G401 (cell line): Measurements from ENCODE around the gene HECTD2. TPM values are rescaled to one million over a fixed set of nuclear protein-coding genes. Genes with fewer than 3 reads are reported as not detected.
"Not testable (repeated sequence)": the region's sequence is repeated elsewhere in the genome, so short reads cannot be mapped to it uniquely, and the experiment has no call there.

Experiments
- DNase-seq: peaks from one replicate; pipeline ENCODE4 v3.0.0-alpha.2; 2015; ENCODE audit warnings: low spot score
- in situ Hi-C: cut with HindIII; loops from 2 replicates; pipeline ENCODE4 v1.10.0; 2016; ENCODE audit warnings: low sequenced_read_pairs, mixed read lengths
- total RNA-seq: library from RNA; depleted of rRNA; stranded (reverse); fragments of >200 nt; shearing (Covaris generic); gene quantifications from 2 replicates; pipeline ENCODE4 v1.2.3, GENCODE V29; 2014

HECTD2 gene
- total RNA-seq, 1 experiment from 2014 or later = 14.0 TPM

DNA sequence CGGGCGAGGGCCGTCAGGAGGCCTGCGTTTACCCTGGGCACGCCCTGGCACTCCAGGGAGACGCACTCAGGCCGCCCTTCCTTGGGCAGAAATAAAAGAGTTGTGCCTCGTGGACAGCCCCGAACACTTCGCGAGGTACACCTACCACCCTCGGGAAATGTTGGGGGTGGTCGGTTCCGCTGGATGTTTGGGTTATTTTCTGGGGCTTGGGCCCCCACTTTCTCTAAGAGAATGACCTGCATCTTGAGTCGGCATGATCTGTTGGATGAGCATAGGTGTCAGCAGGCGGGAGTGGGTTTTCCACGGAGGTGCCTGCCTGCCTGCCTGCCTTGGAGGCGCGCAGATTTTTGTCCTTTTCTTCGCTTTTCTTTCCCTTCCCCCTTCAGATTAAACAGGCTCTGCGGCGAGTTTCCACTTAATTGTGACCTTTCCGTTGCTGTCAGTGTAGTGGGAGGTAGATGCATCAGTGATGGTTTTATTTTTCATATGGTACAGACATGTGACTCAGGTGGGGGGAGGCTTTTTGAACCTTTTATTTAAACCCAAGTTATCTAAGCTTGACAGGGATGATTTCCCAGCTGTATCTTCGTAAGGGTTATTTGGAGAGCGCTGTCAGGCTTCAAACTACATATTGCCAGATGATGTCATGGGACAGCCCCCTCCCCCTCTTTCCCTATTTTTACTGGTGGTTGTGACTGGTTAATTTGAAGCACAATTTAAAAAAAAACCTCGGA, 661 bp downstream of the HECTD2 start:
- in situ Hi-C loops = no loop called here
- peak; percentile 56 for DNase-seq

DNA sequence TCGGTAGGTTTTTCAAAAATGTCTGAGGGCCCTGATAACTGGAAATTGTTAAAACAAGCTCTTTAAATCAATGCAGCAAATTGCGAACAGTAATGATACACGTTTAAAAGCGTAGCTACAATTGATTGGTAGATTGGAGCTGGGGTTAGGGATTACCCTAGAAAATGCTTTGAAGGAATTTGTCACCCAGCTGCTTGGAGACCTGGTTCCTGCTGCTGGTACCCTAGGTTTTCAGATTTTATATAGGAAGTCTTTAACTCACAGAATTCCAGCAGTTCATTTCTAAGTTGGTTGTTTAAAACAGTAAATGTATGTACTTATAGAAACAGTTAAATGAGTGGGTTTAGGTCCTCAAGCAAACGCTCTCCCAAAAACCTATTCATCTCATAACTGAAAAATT, 1.5 kb downstream of the HECTD2 start:
- DNase-seq = peak; percentile 32
- in situ Hi-C loops = no loop called here

DNA sequence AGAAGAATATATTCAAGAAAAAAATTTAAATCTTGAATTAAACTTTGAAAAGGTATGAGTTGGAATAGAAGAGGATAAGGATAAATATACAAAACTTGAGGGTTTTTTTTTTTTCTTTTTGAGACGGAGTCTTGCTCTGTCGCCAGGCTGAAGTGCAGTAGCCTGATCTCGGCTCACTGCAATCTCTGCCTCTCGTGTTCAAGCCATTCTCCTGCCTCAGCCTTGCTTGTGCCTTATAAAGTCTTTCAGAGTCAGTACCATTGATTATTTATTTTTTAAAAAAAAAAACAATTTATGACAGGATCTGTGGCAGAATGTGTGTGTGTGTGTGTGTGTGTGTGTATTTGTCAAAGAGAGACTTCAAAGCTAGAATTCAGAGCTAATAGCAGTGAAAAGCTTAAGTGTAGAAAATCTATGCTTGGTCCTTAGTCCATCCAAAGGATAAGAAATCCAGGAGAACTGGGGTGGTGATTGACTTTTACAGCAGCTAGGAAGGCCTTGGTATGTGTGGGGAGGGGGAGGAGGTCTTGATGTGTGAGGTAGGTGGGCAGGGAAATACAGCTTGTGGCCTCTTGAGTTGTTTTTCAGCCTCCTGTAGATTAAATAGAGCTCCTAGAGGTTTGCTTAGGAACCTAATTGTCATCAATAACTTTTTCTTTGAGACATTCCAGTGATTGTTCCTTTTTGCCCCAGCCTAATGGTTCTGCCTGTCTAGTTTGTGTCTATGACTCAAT, 2.4 kb downstream of the HECTD2 start:
- DNase-seq = no peak
- in situ Hi-C loops = no loop called here

DNA sequence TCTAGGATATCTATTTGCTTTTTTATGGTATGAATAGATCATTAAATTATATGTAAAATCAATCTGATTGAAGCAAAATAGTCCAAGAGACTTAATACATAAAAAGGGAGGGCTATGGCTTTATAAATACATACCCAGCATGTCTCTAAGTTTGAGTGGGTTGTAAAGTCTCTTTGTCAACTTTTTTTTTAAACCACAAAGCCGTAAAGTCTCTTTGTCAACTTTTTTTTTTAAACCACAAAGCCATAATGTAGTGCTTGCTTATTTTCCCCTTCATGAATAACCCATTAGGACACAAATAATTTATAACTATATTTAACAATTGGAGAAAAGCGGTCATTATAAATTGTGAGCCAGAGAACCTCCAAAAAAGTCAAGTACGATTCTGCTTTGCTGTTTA, 5.7 kb downstream of the HECTD2 start:
- in situ Hi-C loops = no loop called here

DNA sequence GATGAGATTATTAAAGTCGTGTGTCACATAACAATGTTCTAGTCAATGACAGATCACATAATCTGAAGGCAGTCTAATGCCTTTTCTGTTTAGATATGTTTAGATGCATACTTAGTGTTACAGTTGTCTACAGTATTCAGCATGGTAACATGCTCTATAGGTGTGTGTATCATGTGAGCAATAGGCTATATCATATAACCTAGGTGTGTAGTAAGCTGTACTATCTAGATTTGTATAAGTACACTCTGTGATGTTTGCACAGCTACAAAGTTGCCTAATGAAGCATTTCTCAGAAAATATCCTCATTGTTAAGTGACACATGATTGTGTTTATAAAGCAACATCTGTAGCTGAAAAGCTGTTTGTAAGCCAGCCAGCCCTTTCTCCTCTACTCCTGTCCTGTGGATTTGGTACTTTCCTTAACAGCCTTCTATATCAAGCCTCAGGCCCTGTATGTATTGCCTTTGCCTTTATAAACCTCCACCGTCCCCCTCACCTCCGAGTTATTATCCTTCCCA, 6.3 kb downstream of the HECTD2 start:
- no peak for DNase-seq
- in situ Hi-C loops = no loop called here

More for the DNA sequence above, 5.7 kb downstream of the HECTD2 start:
- no peak for DNase-seq

DNA sequence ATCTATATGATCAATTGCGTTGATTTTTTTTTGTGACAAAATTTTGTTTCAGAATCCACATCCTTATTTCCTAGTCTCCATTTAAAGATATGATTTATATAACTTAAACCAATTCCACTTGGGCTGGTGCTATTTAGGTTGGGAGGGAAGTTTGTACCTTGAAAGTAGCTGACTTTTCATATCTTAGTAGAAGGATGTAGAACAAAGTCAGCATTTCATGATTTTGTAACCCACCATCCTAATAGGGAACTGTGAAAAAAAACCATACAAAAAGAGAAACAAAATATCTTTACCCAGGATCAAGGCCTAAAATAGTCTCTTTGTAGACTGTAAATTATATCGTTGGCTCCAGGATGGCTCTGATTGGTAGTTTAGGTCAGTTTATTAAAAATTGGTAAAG, 8.3 kb downstream of the HECTD2 start:
- in situ Hi-C loops = no loop called here
- no peak for DNase-seq

DNA sequence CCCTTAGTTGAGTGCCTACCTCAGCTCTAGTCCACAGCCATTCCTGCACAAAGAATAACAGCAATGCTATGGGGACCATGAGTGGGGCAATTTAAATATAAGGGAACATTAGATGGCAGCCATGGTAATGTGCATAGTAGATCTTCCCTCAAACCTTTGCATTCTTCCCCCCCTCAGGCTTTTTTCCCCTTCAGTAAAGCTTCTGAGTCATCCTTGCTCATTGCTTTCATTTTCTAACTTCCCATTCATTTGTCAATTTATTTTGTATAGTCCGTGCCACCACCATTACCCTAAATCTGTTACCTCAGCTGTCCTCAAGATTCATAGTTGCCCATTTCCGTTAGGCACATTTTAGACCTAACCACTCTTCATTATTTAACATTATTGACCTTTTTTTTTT, 10.7 kb downstream of the HECTD2 start:
- in situ Hi-C loops = no loop called here
- no peak for DNase-seq

DNA sequence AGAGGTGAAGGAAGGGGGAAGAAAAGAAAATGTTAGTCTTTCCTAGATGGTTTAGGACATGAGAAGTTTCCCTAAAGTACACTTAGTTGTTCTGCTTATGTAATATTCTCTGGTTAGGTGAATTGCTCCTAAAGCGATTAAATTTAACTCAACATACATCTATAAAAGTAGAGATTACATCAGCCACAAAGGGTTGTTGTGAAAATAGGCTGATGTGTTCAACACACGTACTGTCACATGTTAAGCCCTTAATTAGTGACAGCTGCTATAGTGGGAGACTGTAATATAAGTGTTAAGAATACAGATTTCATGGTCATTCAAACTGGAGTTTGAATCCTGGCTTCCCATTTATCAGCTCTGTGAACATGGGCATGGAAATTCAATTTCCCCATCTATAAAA, 12.8 kb downstream of the HECTD2 start:
- DNase-seq = no peak
- in situ Hi-C loops = no loop called here

DNA sequence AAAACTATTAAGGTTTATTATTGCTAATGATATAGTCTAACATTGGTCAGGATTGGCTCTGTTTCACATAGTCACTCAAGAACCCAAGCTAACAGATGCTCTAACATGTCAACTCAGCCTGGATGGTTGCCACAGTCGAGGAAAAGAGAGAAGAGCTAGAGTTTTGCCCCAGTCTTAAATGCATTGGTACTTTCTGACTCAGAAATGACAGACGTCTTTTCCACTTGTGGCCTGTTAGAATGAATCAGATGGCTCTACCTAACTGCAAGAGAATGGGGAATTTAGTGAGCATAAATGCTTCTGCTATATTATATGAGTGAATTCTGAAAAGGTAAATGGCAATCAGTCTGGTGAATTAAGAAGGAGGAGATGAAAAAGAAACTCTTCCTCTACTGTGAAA, 13.9 kb downstream of the HECTD2 start:
- DNase-seq = peak; percentile 44
- in situ Hi-C loops = no loop called here

DNA sequence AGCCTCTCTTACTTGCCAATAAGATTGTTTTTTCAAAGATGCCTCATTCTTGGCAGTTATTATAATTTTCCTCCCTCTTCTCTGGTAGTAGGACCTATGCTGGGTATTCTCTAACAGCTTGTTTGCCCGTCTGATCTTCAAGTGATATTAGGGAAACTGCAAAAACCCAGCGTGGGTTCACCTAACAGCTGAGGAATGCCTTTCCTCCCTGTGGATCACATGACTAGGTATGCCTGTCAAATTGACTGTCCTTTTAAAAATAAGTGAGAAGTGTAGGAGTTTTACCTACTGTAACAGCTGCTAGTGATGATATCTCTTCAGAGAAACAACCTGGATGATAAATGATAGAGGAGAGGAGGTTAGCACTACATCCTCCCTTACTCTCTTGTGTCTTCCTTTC, 22.0 kb downstream of the HECTD2 start:
- no peak for DNase-seq
- in situ Hi-C loops = no loop called here

DNA sequence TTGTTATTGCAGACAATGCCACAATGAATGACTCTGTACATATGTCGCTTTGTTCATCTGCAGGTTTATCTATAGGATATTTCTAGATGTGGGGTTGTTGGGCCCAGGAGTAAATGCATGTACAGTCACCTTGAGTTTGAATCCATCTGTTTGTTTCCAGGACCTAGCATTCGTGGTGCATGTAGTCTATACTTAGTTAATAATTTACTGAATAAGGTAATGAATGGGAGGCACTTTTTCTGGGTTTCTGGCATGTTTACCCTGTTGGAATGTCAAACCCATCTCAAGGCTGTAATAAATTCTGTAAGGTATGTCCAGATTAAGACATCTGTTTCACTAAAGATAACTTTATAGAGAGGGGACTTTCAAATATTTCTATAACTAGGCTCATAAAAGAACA, 23.5 kb downstream of the HECTD2 start:
- no peak for DNase-seq
- in situ Hi-C loops = no loop called here

DNA sequence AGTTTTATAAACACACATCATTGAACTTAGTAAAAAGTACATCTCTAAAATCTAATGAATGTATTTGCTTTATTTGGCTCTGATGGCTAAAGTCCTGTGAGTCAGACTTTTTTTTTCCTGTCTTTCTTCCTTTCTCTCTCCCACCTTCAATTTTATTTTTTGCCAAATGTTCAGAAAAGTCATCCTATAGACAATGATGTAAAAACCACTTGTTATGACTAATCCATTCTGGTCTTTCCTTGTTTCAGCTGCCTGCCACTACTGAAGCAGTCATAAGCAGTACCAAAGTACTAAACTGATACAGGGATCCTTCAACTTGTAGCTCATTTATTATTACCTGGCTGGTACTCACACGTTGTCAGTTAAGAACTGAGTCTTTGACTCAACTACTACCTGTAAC, 23.9 kb downstream of the HECTD2 start:
- DNase-seq = no peak
- in situ Hi-C loops = no loop called here

DNA sequence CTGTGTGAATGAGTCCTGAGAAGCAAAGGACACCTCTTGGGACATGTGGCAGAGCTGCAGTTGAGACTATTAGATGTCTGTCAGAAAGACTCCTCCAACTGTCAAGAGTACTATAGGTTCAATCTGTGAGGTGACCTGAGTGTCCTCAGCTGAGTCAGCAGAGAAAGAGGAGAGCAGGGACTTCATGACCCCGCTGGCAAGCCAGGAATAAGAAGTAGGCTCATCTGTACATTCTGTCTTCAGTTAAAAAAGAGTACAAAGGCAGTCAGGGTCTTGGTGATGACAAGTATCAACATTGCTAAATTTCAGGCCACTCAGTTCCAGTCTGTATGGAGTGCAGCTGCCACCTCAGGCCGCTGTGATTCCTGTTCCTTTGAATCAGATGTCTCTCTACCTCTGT, 25.1 kb downstream of the HECTD2 start:
- no peak for DNase-seq
- in situ Hi-C loops = no loop called here

DNA sequence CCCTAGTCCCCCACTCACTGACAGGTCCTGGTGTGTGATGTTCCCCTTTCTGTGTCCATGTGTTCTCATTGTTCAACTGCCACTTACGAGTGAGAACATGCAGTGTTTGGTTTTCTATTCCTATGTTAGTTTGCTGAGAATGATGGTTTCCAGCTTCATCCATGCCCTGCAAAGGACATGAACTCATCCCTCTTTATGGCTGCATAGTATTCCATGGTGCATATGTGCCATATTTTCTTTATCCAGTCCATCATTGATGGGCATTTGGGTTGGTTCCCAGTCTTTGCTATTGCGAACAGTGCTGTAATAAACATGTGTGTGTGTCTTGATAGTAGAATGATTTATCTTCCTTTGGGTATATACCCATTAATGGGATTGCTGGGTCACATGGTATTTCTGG, 28.1 kb downstream of the HECTD2 start:
- DNase-seq, in situ Hi-C loops: not testable (repeated sequence)

DNA sequence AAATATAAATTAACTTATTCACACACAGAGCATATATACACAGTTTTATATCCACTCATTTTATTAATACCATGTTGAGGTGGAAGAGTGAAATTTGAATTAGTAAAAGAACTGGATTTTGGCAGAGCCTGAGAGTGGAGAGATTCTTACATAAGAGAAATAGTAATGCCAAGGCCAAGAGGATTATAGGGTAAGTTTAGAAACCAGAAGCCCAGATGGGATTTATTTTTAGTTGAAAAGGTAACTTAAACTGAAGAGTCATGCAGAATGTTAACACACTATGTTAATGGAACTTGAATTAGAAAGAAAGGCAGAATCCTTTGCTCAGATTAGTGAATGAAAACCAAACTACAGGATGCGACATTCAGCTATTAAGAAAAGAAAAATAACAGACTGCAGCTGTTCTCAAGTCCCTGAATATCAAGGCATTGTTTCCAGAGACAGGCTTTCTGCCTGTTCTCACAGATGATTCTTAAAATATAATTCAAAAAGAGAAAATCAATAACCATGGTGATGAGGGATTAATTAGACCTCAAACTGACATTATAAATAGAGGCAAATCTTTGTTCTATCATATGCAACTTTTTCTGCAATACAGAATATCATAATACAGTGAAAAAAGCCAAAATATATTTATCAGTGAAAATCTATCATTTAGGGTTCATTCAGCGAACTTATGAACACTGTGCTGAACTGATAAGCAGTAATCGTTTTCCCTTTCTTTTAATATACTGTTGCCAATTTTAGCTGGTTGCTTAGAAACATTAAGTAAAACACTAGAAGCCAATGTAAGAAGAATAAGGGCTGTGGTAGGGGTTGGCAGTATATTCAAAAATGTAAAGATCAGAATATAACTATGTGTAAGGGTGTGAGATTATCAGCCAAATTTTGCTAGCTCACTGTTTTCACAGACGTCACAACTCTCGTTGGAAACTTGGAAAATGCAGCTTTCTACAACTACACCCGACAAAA, 34.4 kb downstream of the HECTD2 start:
- no peak for DNase-seq
- in situ Hi-C loops = no loop called here

DNA sequence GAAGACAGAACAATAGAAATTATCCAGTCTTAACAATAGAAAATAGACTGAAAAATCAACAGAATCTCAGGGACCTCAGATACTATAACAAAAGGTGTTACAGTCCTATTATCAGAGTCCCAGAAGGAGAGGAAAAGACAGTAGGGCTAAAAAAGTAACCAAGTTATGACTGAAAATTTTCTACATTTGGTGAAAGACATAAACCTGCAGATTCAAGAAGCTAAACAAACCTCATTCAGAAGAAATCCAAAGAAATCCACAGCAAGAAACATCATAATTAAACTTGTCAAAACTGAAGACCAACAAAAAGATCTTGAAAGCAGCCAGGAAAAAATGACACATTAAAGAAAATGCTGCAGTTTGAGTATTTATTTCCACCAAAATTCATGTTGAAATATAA, 41.9 kb downstream of the HECTD2 start:
- DNase-seq = no peak
- in situ Hi-C loops = no loop called here

DNA sequence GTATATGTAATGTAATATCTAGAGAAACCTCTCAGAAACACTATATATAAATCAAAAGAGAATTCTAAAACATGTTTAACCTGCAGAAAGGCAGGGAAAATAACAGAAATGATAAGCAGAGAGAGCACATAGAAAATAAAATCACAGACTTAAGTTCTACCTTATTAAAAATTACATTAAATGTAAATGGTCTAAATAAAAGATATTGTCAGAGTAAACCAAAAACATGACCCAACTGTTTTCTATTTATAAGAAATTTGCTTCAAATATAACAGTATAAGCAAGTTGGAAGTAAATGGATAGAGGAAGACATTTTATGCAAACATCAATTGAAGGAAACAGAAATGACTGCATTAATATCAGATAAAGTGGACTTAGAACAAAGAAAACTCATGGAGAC, 43.4 kb downstream of the HECTD2 start:
- DNase-seq = no peak
- in situ Hi-C loops = no loop called here

DNA sequence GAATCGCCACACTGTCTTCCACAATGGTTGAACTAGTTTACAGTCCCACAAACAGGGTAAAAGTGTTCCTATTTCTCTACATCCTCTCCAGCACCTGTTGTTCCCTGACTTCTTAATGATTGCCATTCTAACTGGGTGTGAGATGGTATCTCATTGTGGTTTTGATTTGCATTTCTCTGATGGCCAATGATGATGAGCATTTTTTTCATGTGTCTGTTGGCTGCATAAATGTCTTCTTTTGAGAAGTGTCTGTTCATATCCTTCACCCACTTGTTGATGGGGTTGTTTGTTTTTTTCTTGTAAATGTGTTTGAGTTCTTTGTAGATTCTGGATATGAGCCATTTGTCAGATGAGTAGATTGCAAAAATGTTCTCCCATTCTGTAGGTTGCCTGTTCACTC, 45.0 kb downstream of the HECTD2 start:
- in situ Hi-C loops, DNase-seq: not testable (repeated sequence)

DNA sequence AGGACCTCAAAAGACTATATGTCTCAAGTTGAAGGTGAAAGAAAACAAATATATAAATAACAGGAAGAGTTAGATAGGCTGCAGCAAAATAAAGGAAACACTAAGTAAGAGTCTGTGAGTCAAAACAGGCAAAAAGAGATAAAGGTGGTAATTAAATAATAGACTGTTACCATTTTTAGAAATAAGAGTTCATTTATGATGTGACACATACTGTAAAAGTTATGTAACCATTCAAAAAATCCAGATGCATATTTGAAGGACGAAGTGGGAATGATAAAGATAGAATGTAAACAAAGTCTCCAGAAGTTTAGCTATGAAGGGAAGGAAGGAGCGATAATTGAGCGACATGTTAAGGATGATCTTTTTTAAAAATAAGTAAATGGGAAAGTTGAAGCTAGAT, 50.5 kb downstream of the HECTD2 start:
- in situ Hi-C loops = no loop called here
- no peak for DNase-seq

DNA sequence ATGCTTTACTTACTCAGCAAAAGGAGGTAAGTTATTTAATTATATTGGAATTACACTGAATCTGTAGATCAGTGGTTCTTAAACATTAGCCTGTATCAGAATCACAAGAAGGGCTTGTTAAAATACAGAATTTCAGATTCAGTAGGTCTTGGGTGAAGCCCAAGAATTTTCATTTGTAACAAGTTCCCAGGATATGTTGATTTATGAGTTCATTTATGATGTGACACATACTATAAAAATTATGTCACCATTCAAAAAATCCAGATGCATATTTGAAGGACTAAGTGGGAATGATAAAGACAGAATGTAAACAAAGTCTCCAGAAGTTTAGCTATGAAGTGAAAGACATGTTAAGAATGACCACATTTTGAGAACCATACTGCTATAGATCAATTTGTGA, 52.3 kb downstream of the HECTD2 start:
- no peak for DNase-seq
- in situ Hi-C loops = no loop called here
